H1 (cell line): ENCODE data around the gene GADD45B. TPM values are rescaled to one million over a fixed set of nuclear protein-coding genes. Genes with fewer than 3 reads are reported as not detected.
"Not testable (repeated sequence)": the region's sequence is repeated elsewhere in the genome, so short reads cannot be mapped to it uniquely, and the experiment has no call there.

Source experiments
- CTCF ChIA-PET: fragments of 300-600 bp; sonication (Branson Sonifier 250); formaldehyde crosslinking; loops from one replicate; lab custom pipeline; 2021; ENCODE audit not compliant: partially characterized antibody; lab: Charles Lee
- POLR2A ChIA-PET: fragments of 300-600 bp; sonication (Branson Sonifier 250); formaldehyde crosslinking; loops from one replicate; lab custom pipeline; 2021; ENCODE audit warnings: inconsistent platforms; ENCODE audit not compliant: partially characterized antibody; lab: Charles Lee
- DNase-seq, 2 experiments: peaks; one replicate each; pipeline versions ENCODE4 v3.0.0 to v3.0.0-alpha.2; 2010 to 2022; ENCODE audit warnings: low spot score in 2 of 2, low read depth in 1 of 2, mixed read lengths in 1 of 2
- FAIRE-seq: peaks from 2 replicates; lab custom pipeline; 2011; peaks lifted over from hg19 to GRCh38; lab: Jason Lieb, UNC
- H2AFZ ChIP-seq: 2 replicates; pipeline ENCODE4 v1.8.1; 2012; ENCODE audit warnings: low read length, inconsistent platforms
- H2AK5ac ChIP-seq: 2 replicates; pipeline ENCODE4 v1.6.1; 2013; ENCODE audit warnings: low read depth, low read length
- H2BK120ac ChIP-seq: replicated peaks from 2 replicates; pipeline ENCODE3; 2013; ENCODE audit warnings: low read depth, low read length, inconsistent platforms
- H2BK12ac ChIP-seq: 2 replicates; pipeline ENCODE4 v1.6.1; 2013; ENCODE audit warnings: low read depth, low read length
- H2BK15ac ChIP-seq: 2 replicates; pipeline ENCODE4 v1.6.1; 2013; ENCODE audit warnings: low read length
- H2BK20ac ChIP-seq: 2 replicates; pipeline ENCODE4 v1.6.1; 2013; ENCODE audit warnings: low read length
- H2BK5ac ChIP-seq: 2 replicates; pipeline ENCODE4 v1.6.1; 2013; ENCODE audit warnings: low read depth, low read length
- H3K14ac ChIP-seq: 2 replicates; pipeline ENCODE4 v1.6.1; 2013; ENCODE audit warnings: inconsistent platforms; ENCODE audit not compliant: insufficient read length
- H3K18ac ChIP-seq: 2 replicates; pipeline ENCODE4 v1.6.1; 2013; ENCODE audit warnings: low read length; ENCODE audit errors: extremely low read depth
- H3K23ac ChIP-seq: 2 replicates; pipeline ENCODE4 v1.6.1; 2013; ENCODE audit warnings: inconsistent platforms; ENCODE audit not compliant: insufficient read length
- H3K23me2 ChIP-seq: 2 replicates; pipeline ENCODE4 v1.6.1; 2013; ENCODE audit warnings: low read depth, low read length
- H3K27ac ChIP-seq: 2 replicates; pipeline ENCODE4 v1.6.1; 2011; ENCODE audit warnings: low read depth, low read length, inconsistent platforms
- H3K27me3 ChIP-seq, 4 experiments: replicated peaks in 1 of 4; 1 replicate in 1 of 4; 2 replicates in 3 of 4; pipeline versions ENCODE4 v1.6.1 to v1.8.1; 2011 to 2013; ENCODE audit warnings: low read length in 3 of 4, mild to moderate bottlenecking in 3 of 4, inconsistent platforms in 2 of 4, mixed read lengths in 2 of 4, moderate library complexity in 1 of 4; ENCODE audit not compliant: control insufficient read depth in 3 of 4, insufficient read depth in 3 of 4; ENCODE audit errors: extremely low read depth in 1 of 4
- H3K36me3 ChIP-seq, 4 experiments: 2 replicates each; pipeline versions ENCODE4 v1.6.1 to v1.8.1; 2011 to 2013; ENCODE audit warnings: mild to moderate bottlenecking in 4 of 4, low read length in 3 of 4, moderate library complexity in 2 of 4, control low read depth in 1 of 4, inconsistent platforms in 1 of 4; ENCODE audit not compliant: insufficient read depth in 4 of 4, control insufficient read depth in 2 of 4
- H3K4ac ChIP-seq: replicated peaks from 2 replicates; pipeline ENCODE3; 2013; ENCODE audit warnings: low read length, low read depth, mixed read lengths, inconsistent platforms; ENCODE audit not compliant: insufficient read length
- H3K4me1 ChIP-seq, 4 experiments: replicated peaks in 1 of 4; 1 replicate in 1 of 4; 2 replicates in 3 of 4; pipeline versions ENCODE4 v1.6.1 to v1.8.1; 2011 to 2013; ENCODE audit warnings: low read length in 3 of 4, inconsistent platforms in 2 of 4, mixed read lengths in 1 of 4; ENCODE audit not compliant: insufficient read depth in 4 of 4, control insufficient read depth in 3 of 4
- H3K4me2 ChIP-seq, 2 experiments: 2 replicates each; pipeline versions ENCODE4 v1.6.1 to v1.8.1; 2011 to 2013; ENCODE audit warnings: low read depth in 2 of 2, low read length in 2 of 2, control low read depth in 1 of 2, inconsistent platforms in 1 of 2, mild to moderate bottlenecking in 1 of 2; ENCODE audit not compliant: insufficient read depth in 1 of 2
- H3K4me3 ChIP-seq, 4 experiments: fragments of 200-600, 300-600 bp in 1 of 4; sonication (generic), shearing (Covaris generic), sonication (Bioruptor Twin) in 1 of 4; 2 replicates each; pipeline versions ENCODE4 v1.5.1 to v1.8.1; 2011 to 2016; ENCODE audit warnings: low read length in 4 of 4, low read depth in 3 of 4, control low read depth in 2 of 4, inconsistent platforms in 2 of 4, mild to moderate bottlenecking in 2 of 4, mixed read lengths in 1 of 4, moderate library complexity in 1 of 4; ENCODE audit not compliant: insufficient read depth in 2 of 4; ENCODE audit errors: extremely low read depth in 1 of 4
- H3K56ac ChIP-seq: replicated peaks from 2 replicates; pipeline ENCODE3; 2013; ENCODE audit warnings: low read depth, mild to moderate bottlenecking, mixed read lengths, low read length, inconsistent platforms; ENCODE audit not compliant: insufficient read length
- H3K79me1 ChIP-seq: 2 replicates; pipeline ENCODE4 v1.6.1; 2013; ENCODE audit warnings: low read depth, low read length, control low read depth
- H3K79me2 ChIP-seq, 2 experiments: 2 replicates each; pipeline versions ENCODE4 v1.6.1 to v1.8.1; 2012 to 2013; ENCODE audit warnings: low read length in 2 of 2, mild to moderate bottlenecking in 2 of 2, inconsistent platforms in 1 of 2; ENCODE audit not compliant: insufficient read depth in 2 of 2, control insufficient read depth in 1 of 2
- H3K9ac ChIP-seq, 4 experiments: replicated peaks in 1 of 4; 1 replicate in 1 of 4; 2 replicates in 3 of 4; pipeline versions ENCODE4 v1.6.1 to v1.8.1; 2011 to 2013; ENCODE audit warnings: low read depth in 3 of 4, low read length in 3 of 4, control low read depth in 2 of 4, mild to moderate bottlenecking in 2 of 4, moderate library complexity in 2 of 4, inconsistent platforms in 1 of 4; ENCODE audit errors: extremely low read depth in 1 of 4
- H3K9me3 ChIP-seq, 2 experiments: 2 replicates each; pipeline versions ENCODE4 v1.6.1 to v1.8.1; 2012 to 2013; ENCODE audit warnings: mild to moderate bottlenecking in 2 of 2, moderate library complexity in 2 of 2, control low read depth in 1 of 2, inconsistent platforms in 1 of 2, low read depth in 1 of 2, low read length in 1 of 2, mixed read lengths in 1 of 2; ENCODE audit not compliant: insufficient read depth in 2 of 2
- H4K20me1 ChIP-seq, 2 experiments: replicated peaks in 1 of 2; 2 replicates each; pipeline versions ENCODE3 to v1.8.1; 2011 to 2013; ENCODE audit warnings: inconsistent platforms in 2 of 2, low read length in 2 of 2, mild to moderate bottlenecking in 1 of 2; ENCODE audit not compliant: insufficient read depth in 2 of 2, control insufficient read depth in 1 of 2
- H4K5ac ChIP-seq: 2 replicates; pipeline ENCODE4 v1.6.1; 2013; ENCODE audit warnings: low read length, low read depth, mixed read lengths, inconsistent platforms; ENCODE audit not compliant: insufficient read length
- H4K8ac ChIP-seq: 2 replicates; pipeline ENCODE4 v1.8.0; 2013; ENCODE audit warnings: mild to moderate bottlenecking, moderate library complexity, low read length, inconsistent platforms; ENCODE audit not compliant: insufficient read depth; ENCODE audit errors: extremely low read depth
- H4K91ac ChIP-seq: replicated peaks from 2 replicates; pipeline ENCODE3; 2013; ENCODE audit warnings: low read length, mixed read lengths, inconsistent platforms; ENCODE audit not compliant: insufficient read length
- WGBS, 2 experiments: shearing (Covaris generic) in 1 of 2; methylation state at CpG; one replicate each; pipeline versions ENCODE4 v1.1.6 to v1.1.7; 2013 to 2015; ENCODE audit warnings: low lambda C conversion rate in 2 of 2, mixed read lengths in 2 of 2, inconsistent platforms in 1 of 2, low coverage in 1 of 2, missing lambda C conversion rate in 1 of 2; ENCODE audit not compliant: insufficient replicate concordance in 2 of 2, insufficient coverage in 1 of 2, insufficient read length in 1 of 2; ENCODE audit errors: extremely low coverage in 1 of 2, missing lambda C conversion rate in 1 of 2; 5-methylcytosine and 5-hydroxymethylcytosine counted together
- polyA plus RNA-seq, 7 experiments: library from polyadenylated mRNA; depleted of rRNA in 3 of 7; stranded (reverse) in 5 of 7; unstranded in 2 of 7; fragments of >200 nt in 5 of 7; fragments of 200-250 nt in 2 of 7; gene quantifications; 1 replicate in 5 of 7; 2 replicates in 1 of 7; 4 replicates in 1 of 7; pipeline versions ENCODE4 v1.2.1 to v1.2.3, GENCODE V29; 2011 to 2013; ENCODE audit warnings: missing spikeins in 2 of 7, mixed read lengths in 2 of 7
- total RNA-seq: library from RNA; stranded (reverse); fragmentation: NEBNext Ultra II Directional; extraction: Animal tissue kit (Norgen Biotek cat#: 25700); gene quantifications from 2 replicates; pipeline ENCODE4 v1.2.1, GENCODE V29; 2021

The GADD45B gene
- total and polyA plus RNA-seq, 2 of the 8 experiments (the other 6 are each of a cell fraction or from before 2014, with no cell fraction given) = 7.4 to 11.4 TPM

DNA sequence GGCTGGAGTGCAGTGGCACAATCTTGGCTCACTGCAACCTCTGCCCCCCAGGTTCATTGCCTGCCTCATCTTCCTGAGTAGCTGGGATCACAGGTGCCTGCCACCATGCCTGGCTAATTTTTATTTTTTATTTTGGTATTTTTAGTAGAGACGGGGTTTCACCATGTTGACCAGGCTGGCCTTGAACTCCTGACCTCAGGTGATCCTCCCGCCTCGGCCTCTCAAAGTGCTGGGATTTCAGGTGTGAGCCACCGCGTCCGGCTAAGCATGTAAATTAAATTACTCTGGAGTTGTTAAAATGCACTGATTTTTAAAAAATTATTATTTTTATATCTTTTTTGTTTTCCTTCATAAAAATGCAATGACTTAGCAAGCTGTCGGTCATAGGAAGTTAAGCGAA, 30.7 kb downstream of the GADD45B start:
- H3K4me2 ChIP-seq, H2AFZ ChIP-seq, FAIRE-seq: not testable (repeated sequence)

More for the DNA sequence above, 30.7 kb downstream of the GADD45B start:
- not testable (repeated sequence) for H3K56ac ChIP-seq, H3K9me3 ChIP-seq, H3K4me3 ChIP-seq, H3K79me1 ChIP-seq, H4K91ac ChIP-seq, H3K4me1 ChIP-seq, H2AK5ac ChIP-seq, H2BK12ac ChIP-seq, H3K4ac ChIP-seq, H4K5ac ChIP-seq, H3K14ac ChIP-seq, H3K23ac ChIP-seq, H3K9ac ChIP-seq, DNase-seq, H4K20me1 ChIP-seq, H3K18ac ChIP-seq, H2BK15ac ChIP-seq, H3K27me3 ChIP-seq, H2BK120ac ChIP-seq, H2BK20ac ChIP-seq, H4K8ac ChIP-seq, H3K23me2 ChIP-seq, H3K27ac ChIP-seq, H2BK5ac ChIP-seq, H3K36me3 ChIP-seq, H3K79me2 ChIP-seq
- POLR2A ChIA-PET = interaction anchor here (1.0 to 2.2 kb wide), 3 partner anchors 12 to 31 kb away, joined by 3 to 9 read pairs (median 4); partner anchors contain the start of gene GADD45B
- WGBS, 2 experiments = 89% methylated on average over 8 of the region's 8 CpGs; no CpG with 5 or more reads in 1 of the 2 experiments
- CTCF ChIA-PET = interaction anchor here (0.6 to 1.6 kb wide), 6 partner anchors 10 to 373 kb away, joined by 3 to 5 read pairs (median 4); no protein-coding TSS in a partner anchor
